ENCODE results near the gene STARD3. TPM values are rescaled to one million over a fixed set of nuclear protein-coding genes. Genes with fewer than 3 reads are reported as not detected.

STARD3 gene
- total RNA-seq, 1 donor from 2014 or later: 18.4 TPM

DNA sequence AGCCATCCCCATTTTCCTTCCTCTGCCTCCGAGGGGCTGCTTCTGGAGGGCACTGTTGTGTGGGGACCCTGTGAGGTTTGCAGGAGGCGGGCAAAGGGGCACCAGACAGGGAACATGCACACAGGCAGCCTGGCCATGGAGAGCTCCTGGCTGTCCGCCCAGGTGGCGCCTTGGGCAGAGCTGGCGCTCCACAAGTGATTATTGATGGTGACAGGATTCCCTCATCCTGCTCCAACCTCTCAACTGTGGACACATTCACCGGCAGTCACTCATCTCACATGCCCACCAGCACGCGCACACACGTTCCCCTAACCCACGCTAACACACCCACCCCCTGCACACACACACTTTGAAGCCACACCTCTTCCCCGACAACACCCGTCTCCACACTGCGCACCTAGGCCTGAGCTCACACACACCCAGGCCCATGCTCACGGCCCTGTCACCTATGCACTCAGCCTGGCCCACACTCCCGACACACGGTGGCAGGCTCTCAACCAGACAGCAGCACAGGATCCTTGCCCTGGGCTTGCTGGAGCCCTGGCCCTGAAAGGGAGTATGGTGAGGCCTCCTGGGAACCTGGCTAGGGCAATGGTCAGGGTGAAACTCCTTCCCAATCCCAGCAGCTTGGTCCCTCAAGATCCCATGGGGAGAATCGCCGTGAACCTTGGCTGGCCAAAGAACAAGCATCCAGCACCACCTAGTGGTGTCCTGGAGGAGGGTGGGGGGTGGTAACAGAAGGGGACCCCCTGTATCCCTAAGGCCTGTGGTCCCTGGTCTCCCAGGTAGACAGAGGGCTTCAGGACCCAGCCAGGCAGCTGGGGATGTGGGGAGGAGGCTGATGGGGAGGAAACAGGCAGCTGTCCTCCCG, 34.9 kb downstream of the STARD3 start:
- peak; percentile 30 for DNase-seq (ENCODE audit: low read depth)
- no peak overlapping the region for H3K4me3 ChIP-seq (ENCODE audit: low read depth, low read length)
- peaks cover 17% of the 10 kb centered on the region for H3K27me3 ChIP-seq (ENCODE audit: control insufficient read depth, insufficient read depth, low read length)
- FAIRE-seq: peak; percentile 72
- no peaks in the 10 kb centered on the region for H3K36me3 ChIP-seq (ENCODE audit: control insufficient read depth, insufficient read depth, low read length)
- TF ChIP-seq, protein P1, sequence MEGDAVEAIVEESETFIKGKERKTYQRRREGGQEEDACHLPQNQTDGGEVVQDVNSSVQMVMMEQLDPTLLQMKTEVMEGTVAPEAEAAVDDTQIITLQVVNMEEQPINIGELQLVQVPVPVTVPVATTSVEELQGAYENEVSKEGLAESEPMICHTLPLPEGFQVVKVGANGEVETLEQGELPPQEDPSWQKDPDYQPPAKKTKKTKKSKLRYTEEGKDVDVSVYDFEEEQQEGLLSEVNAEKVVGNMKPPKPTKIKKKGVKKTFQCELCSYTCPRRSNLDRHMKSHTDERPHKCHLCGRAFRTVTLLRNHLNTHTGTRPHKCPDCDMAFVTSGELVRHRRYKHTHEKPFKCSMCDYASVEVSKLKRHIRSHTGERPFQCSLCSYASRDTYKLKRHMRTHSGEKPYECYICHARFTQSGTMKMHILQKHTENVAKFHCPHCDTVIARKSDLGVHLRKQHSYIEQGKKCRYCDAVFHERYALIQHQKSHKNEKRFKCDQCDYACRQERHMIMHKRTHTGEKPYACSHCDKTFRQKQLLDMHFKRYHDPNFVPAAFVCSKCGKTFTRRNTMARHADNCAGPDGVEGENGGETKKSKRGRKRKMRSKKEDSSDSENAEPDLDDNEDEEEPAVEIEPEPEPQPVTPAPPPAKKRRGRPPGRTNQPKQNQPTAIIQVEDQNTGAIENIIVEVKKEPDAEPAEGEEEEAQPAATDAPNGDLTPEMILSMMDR (IDR thresholded peaks at IDR 0.05; ENCODE audit: insufficient read depth, low read length, severe bottlenecking): peak; percentile 66

DNA sequence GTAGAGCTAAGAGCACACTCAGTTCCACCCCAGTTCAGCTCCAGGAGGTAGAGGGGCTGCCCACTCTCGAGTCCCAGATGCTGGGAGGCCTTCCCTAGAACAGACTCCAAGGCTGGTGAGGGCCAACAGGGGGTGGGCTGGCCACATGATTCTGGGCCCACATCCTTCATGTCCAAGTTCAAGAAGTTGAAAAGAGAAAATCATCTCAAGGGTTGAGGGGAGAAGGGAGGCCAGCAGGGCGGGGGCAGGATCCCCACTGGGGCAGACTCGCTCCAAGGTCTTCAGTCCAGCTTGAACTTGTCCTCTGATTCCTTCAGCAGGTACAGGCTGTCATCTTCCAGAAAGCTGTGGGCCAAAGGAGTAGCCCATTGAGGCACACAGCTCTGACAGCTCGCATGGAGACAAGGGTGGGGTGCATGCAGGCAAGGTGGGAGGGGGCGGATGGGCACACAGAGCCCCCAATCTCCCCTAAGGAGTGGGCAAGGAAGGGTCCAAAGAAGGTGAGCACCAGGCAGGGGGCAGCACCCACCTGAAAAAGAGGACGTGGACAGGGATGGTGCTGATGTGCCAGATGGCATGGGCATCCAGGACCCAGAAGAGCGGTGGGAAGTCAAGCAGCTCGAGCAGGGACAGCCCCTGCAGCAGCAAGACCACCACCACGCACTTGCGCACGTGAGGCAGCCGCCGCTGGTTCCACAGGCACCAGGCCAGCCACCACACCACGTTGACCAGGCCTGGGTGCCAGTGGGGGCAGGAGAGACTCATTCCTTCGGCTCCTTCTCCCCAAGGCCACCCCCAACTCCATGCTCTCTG, 35.8 kb downstream of the STARD3 start:
- H3K27me3 ChIP-seq (ENCODE audit: control insufficient read depth, insufficient read depth, low read length): peaks cover 12% of the 10 kb centered on the region
- TF ChIP-seq, protein P1 (IDR thresholded peaks at IDR 0.05; ENCODE audit: insufficient read depth, low read length, severe bottlenecking): no peak
- FAIRE-seq (peak; percentile 18), DNase-seq (ENCODE audit: low read depth) (no peak)
- no peak overlapping the region for H3K4me3 ChIP-seq (ENCODE audit: low read depth, low read length)
- no peaks in the 10 kb centered on the region for H3K36me3 ChIP-seq (ENCODE audit: control insufficient read depth, insufficient read depth, low read length)

DNA sequence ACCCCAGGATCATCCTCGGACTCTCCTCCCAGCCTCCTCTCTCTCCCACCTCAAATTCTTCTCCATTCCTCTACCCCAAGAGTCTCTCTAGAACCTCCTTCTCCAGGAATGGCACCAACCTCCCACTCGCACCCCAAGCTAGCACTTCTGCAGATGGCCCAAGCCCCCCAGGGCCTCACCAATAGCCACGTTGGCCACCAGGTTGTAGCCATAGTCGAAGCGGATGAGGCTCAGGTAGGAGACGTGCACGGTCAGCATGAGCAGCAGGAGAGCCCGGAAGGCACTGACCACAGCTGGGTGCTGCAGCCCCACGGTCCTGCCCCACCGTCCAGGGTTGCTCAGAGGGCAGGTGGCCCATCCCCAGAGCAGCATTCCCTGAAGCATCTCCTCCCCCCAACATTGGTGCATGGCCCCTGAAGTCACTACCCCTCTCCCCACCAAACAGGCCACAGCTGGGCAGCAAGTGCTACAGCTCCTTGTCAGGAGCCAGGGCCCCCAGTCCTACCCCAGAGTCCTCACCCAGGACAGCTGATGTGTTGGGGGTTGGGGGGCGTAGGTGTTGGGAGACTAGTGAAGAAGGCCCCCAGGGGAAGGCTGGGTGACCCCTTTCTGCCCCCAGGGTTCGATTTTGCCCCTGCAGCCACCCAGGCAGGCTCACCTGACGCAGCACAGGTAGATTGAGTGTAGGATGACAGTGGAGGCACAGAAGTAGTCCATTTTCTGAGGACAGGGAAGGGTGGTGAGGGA, 36.6 kb downstream of the STARD3 start:
- FAIRE-seq (no peak), DNase-seq (ENCODE audit: low read depth) (no peak)
- Histone ChIP-seq H3K36me3 (ENCODE audit: control insufficient read depth, insufficient read depth, low read length) (no peaks in the 10 kb centered on the region), H3K27me3 (ENCODE audit: control insufficient read depth, insufficient read depth, low read length) (peaks cover 10% of the 10 kb centered on the region), H3K4me3 (ENCODE audit: low read depth, low read length) (no peak overlapping the region)
- TF ChIP-seq, protein P1 (IDR thresholded peaks at IDR 0.05; ENCODE audit: insufficient read depth, low read length, severe bottlenecking): no peak

DNA sequence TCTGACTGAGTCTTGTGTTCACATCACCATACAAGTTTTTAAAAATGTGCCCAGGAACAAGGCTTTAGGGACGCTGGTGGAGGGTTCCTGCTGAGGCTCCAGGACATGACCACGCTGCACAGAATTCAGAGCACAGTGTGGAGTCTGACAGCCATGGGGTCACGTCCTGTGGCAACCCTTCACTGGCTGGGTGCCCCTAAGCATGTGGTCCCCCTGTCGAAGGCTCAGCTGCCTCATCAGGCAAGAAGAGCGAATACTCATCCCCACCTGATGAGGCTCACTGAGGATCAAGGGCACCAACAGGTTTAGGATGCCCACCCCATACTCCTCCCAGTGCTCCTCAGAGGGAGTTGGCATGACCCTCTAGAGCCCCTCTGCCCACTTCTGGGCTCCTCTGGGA, 37.2 kb downstream of the STARD3 start:
- peaks cover 8% of the 10 kb centered on the region for H3K27me3 ChIP-seq (ENCODE audit: control insufficient read depth, insufficient read depth, low read length)
- no peak for DNase-seq (ENCODE audit: low read depth)
- no peak for FAIRE-seq
- H3K36me3 ChIP-seq (ENCODE audit: control insufficient read depth, insufficient read depth, low read length): no peaks in the 10 kb centered on the region
- TF ChIP-seq, protein P1 (IDR thresholded peaks at IDR 0.05; ENCODE audit: insufficient read depth, low read length, severe bottlenecking): no peak
- no peak overlapping the region for H3K4me3 ChIP-seq (ENCODE audit: low read depth, low read length)

DNA sequence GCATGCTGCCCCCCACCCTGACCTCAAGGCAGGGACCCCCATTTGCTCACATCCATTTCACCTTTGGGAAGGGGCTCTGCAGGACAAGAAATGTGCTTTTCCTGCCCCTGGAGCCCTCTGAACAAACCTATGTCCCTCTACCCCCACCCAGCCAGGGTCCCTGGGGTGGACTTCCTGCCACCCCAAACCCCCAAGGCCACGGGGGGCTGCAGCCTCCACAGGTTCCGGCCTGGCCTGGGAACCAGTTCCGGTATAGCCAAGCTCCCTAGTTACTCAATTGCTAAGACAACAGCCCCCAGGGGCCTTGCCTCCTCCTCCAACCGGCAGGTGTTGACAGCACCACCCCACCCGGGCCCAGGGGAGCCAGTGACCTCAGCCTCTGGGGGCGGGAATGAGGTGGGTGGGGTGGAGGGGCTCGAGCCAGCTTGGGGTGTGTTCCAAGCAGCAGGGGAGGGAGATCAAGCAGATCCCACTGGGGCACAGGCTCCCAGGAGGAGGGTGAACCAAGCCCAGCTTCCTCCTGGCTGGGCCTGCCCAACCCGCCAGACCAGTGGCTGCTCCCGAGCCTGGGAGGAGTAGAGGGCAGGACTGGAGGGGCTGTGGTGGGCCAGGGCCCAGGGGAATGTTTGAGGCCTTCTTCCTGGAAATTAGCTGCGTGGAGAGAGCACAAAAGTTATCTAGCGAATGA, 37.9 kb downstream of the STARD3 start:
- TF ChIP-seq, protein P1 (IDR thresholded peaks at IDR 0.05; ENCODE audit: insufficient read depth, low read length, severe bottlenecking): no peak
- Histone ChIP-seq H3K4me3 (ENCODE audit: low read depth, low read length) (no peak overlapping the region), H3K36me3 (ENCODE audit: control insufficient read depth, insufficient read depth, low read length) (no peaks in the 10 kb centered on the region), H3K27me3 (ENCODE audit: control insufficient read depth, insufficient read depth, low read length) (peaks cover 4% of the 10 kb centered on the region)
- DNase-seq (ENCODE audit: low read depth) (peak; percentile 49), FAIRE-seq (no peak)
